Transverse colon (tissue), 4 donors: Measurements from ENCODE around the gene SLC2A9. TPM values are rescaled to one million over a fixed set of nuclear protein-coding genes. Genes with fewer than 3 reads are reported as not detected.

Experiments used
- DNase-seq: peaks from one replicate; pipeline ENCODE4 v3.0.0-alpha.2; 2019
- H3K27ac ChIP-seq, 4 donors: fragments of 200-600 bp; sonication (generic); 2 replicates each; pipeline ENCODE4 v1.5.1; 2016 to 2018; ENCODE audit warnings: inconsistent platforms in 4 of 4
- H3K27me3 ChIP-seq: fragments of 200-600 bp; sonication (generic); 2 replicates; pipeline ENCODE4 v1.5.1; 2017; ENCODE audit warnings: inconsistent platforms
- H3K36me3 ChIP-seq, 4 donors: fragments of 200-600 bp; sonication (generic); 2 replicates each; pipeline ENCODE4 v1.5.1; 2017 to 2019; ENCODE audit warnings: inconsistent platforms in 4 of 4
- H3K4me1 ChIP-seq, 4 donors: fragments of 200-600 bp; sonication (generic); 2 replicates each; pipeline ENCODE4 v1.5.1; 2017 to 2020; ENCODE audit warnings: inconsistent platforms in 4 of 4
- H3K4me3 ChIP-seq, 4 donors: fragments of 200-600 bp; sonication (generic); 1 replicate in 1 of 4; 2 replicates in 3 of 4; pipeline versions ENCODE4 v1.5.1 to v1.6.1; 2017 to 2019; ENCODE audit warnings: inconsistent platforms in 4 of 4
- H3K9me3 ChIP-seq, 2 donors: fragments of 200-600 bp; sonication (generic); 2 replicates each; pipeline ENCODE4 v1.5.1; 2017 to 2019; ENCODE audit warnings: inconsistent platforms in 2 of 2
- CTCF ChIP-seq, 5 experiments: fragments of 200-600 bp in 3 of 5; fragments of 450-650 bp in 2 of 5; sonication (generic) in 3 of 5; IDR thresholded peaks; 1 replicate in 2 of 5; 2 replicates in 3 of 5; pipeline ENCODE4 v1.5.1; 2016 to 2017; ENCODE audit warnings: antibody characterized with exemption in 5 of 5, inconsistent platforms in 3 of 5, mild to moderate bottlenecking in 2 of 5, moderate library complexity in 1 of 5
- EP300 ChIP-seq: sonication (generic); formaldehyde crosslinking; IDR thresholded peaks from one replicate; pipeline ENCODE4 v1.6.1; 2017; ENCODE audit warnings: antibody characterized with exemption, low read depth
- POLR2A ChIP-seq: fragments of 450-650 bp; IDR thresholded peaks from one replicate; pipeline ENCODE4 v1.6.1; 2016; ENCODE audit warnings: antibody characterized with exemption, mild to moderate bottlenecking, moderate library complexity
- POLR2AphosphoS5 ChIP-seq, 3 donors: sonication (generic); formaldehyde crosslinking; IDR thresholded peaks; one replicate each; pipeline ENCODE4 v1.6.1; 2016; ENCODE audit warnings: antibody characterized with exemption in 3 of 3
- WGBS, 2 donors: methylation state at CpG; one replicate each; pipeline ENCODE4 v1.1.5; 2018; ENCODE audit warnings: low coverage in 1 of 2; 5-methylcytosine and 5-hydroxymethylcytosine counted together
- in situ Hi-C, 4 donors: fragments of 200-750 bp; cut with MboI; loops; one replicate each; pipeline versions ENCODE4 v1.15.0 to v1.15.1; 2017; ENCODE audit warnings: low sequenced_read_pairs in 3 of 4, low pct_ligation_motif_present in 1 of 4, low pct_unique_long_range_greater_than_20kb in 1 of 4
- intact Hi-C: fragments of 100-400 bp; cut with DNase I; formaldehyde crosslinking; loops from one replicate; pipeline ENCODE4 v1.15.1; 2023; ENCODE audit warnings: low total_unique reads
- total RNA-seq, 4 donors: library from RNA; depleted of rRNA; stranded (reverse); fragments of >200 nt; gene quantifications; one replicate each; pipeline ENCODE4 v1.1.0, GENCODE V29; 2016

SLC2A9 gene
- total RNA-seq, 4 donors from 2014 or later, result 2.2 to 4.0 (median 3.4) TPM; not detected in 1

- Histone ChIP-seq H3K36me3 (no peaks in the 10 kb centered on the region), H3K27ac (no peak overlapping the region), H3K4me1 (peaks cover 0 to 40% (median 15%) of the 10 kb centered on the region in 4 donors), H3K27me3 (no peaks in the 10 kb centered on the region), H3K4me3 (no peak overlapping the region), H3K9me3 (no peaks in the 10 kb centered on the region)
- in situ Hi-C loops, result no loop called here
- TF ChIP-seq POLR2AphosphoS5 (IDR thresholded peaks at IDR 0.05) (no peak), POLR2A (no peak), EP300 (no peak), CTCF (IDR thresholded peaks at IDR 0.05) (no peak)
- WGBS, 2 donors, result 55 to 65% methylated on average over 4 of the region's 4 CpGs
- intact Hi-C loops, result no loop called here
- DNase-seq, result no peak
Measured at GRCh38 chr4:9999956-10000561, 21.2 kb downstream of the SLC2A9 start.

- TF ChIP-seq CTCF (IDR thresholded peaks at IDR 0.05) (no peak), POLR2AphosphoS5 (IDR thresholded peaks at IDR 0.05) (no peak), POLR2A (no peak), EP300 (no peak)
- Histone ChIP-seq H3K4me1 (peaks cover 0 to 39% (median 18%) of the 10 kb centered on the region in 4 donors), H3K27me3 (no peaks in the 10 kb centered on the region), H3K36me3 (no peaks in the 10 kb centered on the region), H3K9me3 (no peaks in the 10 kb centered on the region), H3K4me3 (no peak overlapping the region), H3K27ac (no peak overlapping the region)
- 87 to 100% methylated on average over 1 to 4 of the region's 4 CpGs for WGBS, 2 donors
- in situ Hi-C loops, result no loop called here
- intact Hi-C loops, result no loop called here
- no peak for DNase-seq
Measured at GRCh38 chr4:9997886-9998285, 23.4 kb downstream of the SLC2A9 start.

GRCh38 chr4:9996319-9997110 is 24.8 kb downstream of the SLC2A9 start:
- H3K27ac ChIP-seq, result peak overlapping the region; percentile 50 to 71 (median 58)
- H3K36me3 ChIP-seq, result no peaks in the 10 kb centered on the region
- TF ChIP-seq POLR2AphosphoS5 (IDR thresholded peaks at IDR 0.05), result peak in 2 of 3 donors; percentile 21 to 36
- no peak for TF ChIP-seq POLR2A
- H3K27me3 ChIP-seq, result no peaks in the 10 kb centered on the region
- in situ Hi-C loops, result no loop called here
- no peak overlapping the region for H3K4me3 ChIP-seq
- peaks cover 0 to 34% (median 15%) of the 10 kb centered on the region in 4 donors for H3K4me1 ChIP-seq
- DNase-seq, result peak; percentile 76
- 52 to 53% methylated on average over 4 to 5 of the region's 6 CpGs for WGBS, 2 donors
- intact Hi-C loops, result no loop called here
- no peaks in the 10 kb centered on the region for H3K9me3 ChIP-seq

GRCh38 chr4:9994246-9994847 is 26.9 kb downstream of the SLC2A9 start:
- in situ Hi-C loops, result no loop called here
- Histone ChIP-seq H3K4me1 (peaks cover 0 to 34% (median 15%) of the 10 kb centered on the region in 4 donors), H3K27ac (peak overlapping the region; percentile 50 to 78 (median 66)), H3K9me3 (no peaks in the 10 kb centered on the region), H3K4me3 (no peak overlapping the region), H3K36me3 (no peaks in the 10 kb centered on the region), H3K27me3 (no peaks in the 10 kb centered on the region)
- peak; percentile 35 for DNase-seq
- TF ChIP-seq EP300 (no peak), POLR2A (no peak), POLR2AphosphoS5 (IDR thresholded peaks at IDR 0.05) (peak in 1 of 3 donors; percentile 30)
- 58% methylated on average over 3 of the region's 3 CpGs; no CpG with 5 or more reads in 1 of the 2 donors for WGBS, 2 donors
- intact Hi-C loops, result no loop called here
